Stimulated activated CD4-positive, alpha-beta T cell treated with anti-CD3 and anti-CD28 coated beads, Interleukin-12 subunit alpha, Interleukin-12 subunit beta, amount 100 ng/mL, for 24 hours (primary cell): Measurements from ENCODE around the gene CDK18.

Source experiments
- DNase-seq, 2 experiments: peaks; one replicate each; pipeline ENCODE4 v3.0.0-alpha.2; 2020; ENCODE audit warnings: low read depth in 2 of 2

Gene CDK18

GRCh38 chr1:205536759-205537361 lies 32.4 kb downstream of the CDK18 start:
- DNase-seq: no peak

GRCh38 chr1:205537386-205538018 lies 33.0 kb downstream of the CDK18 start:
- no peak for DNase-seq

GRCh38 chr1:205538235-205538840 lies 33.9 kb downstream of the CDK18 start:
- no peak for DNase-seq

- DNase-seq: no peak
Observed at GRCh38 chr1:205541161-205541886, 36.9 kb downstream of the CDK18 start.

GRCh38 chr1:205542367-205542766 lies 37.9 kb downstream of the CDK18 start:
- DNase-seq: no peak

- DNase-seq: peak in 1 of 2 experiments; percentile 22
Observed at GRCh38 chr1:205543351-205544301, 39.2 kb downstream of the CDK18 start.

GRCh38 chr1:205545001-205545919 lies 40.8 kb downstream of the CDK18 start:
- no peak for DNase-seq

- DNase-seq: no peak
Observed at GRCh38 chr1:205545991-205546390, 41.5 kb downstream of the CDK18 start.

GRCh38 chr1:205546541-205546940 lies 42.1 kb downstream of the CDK18 start:
- DNase-seq: no peak

- no peak for DNase-seq
Observed at GRCh38 chr1:205547936-205548827, 43.7 kb downstream of the CDK18 start.

- no peak for DNase-seq
Observed at GRCh38 chr1:205554026-205554811, 49.8 kb downstream of the CDK18 start.

- DNase-seq: no peak
Observed at GRCh38 chr1:205561501-205562203, 57.2 kb downstream of the CDK18 start.

- no peak for DNase-seq
Observed at GRCh38 chr1:205563927-205564441, 59.5 kb downstream of the CDK18 start.

- no peak for DNase-seq
Observed at GRCh38 chr1:205565799-205566198, 61.3 kb downstream of the CDK18 start.

- no peak for DNase-seq
Observed at GRCh38 chr1:205567716-205568115, 63.2 kb downstream of the CDK18 start.

- DNase-seq: no peak
Observed at GRCh38 chr1:205568135-205568468, 63.6 kb downstream of the CDK18 start.

- no peak for DNase-seq
Observed at GRCh38 chr1:205568469-205569361, 64.2 kb downstream of the CDK18 start.
